ENCODE measurements around the gene RNF157. TPM values are rescaled to one million over a fixed set of nuclear protein-coding genes. Genes with fewer than 3 reads are reported as not detected.
A peak's percentile ranks its signal among the peaks of the same experiment; 100 is the strongest.
"Not testable (repeated sequence)": the region's sequence is repeated elsewhere in the genome, so short reads cannot be mapped to it uniquely, and the experiment has no call there.

RNF157 gene
- polyA plus RNA-seq, 1 donor: 15.4 TPM

- DNase-seq: no peak
Measured at GRCh38 chr17:76189247-76189646, 51.0 kb downstream of the RNF157 start.

DNA sequence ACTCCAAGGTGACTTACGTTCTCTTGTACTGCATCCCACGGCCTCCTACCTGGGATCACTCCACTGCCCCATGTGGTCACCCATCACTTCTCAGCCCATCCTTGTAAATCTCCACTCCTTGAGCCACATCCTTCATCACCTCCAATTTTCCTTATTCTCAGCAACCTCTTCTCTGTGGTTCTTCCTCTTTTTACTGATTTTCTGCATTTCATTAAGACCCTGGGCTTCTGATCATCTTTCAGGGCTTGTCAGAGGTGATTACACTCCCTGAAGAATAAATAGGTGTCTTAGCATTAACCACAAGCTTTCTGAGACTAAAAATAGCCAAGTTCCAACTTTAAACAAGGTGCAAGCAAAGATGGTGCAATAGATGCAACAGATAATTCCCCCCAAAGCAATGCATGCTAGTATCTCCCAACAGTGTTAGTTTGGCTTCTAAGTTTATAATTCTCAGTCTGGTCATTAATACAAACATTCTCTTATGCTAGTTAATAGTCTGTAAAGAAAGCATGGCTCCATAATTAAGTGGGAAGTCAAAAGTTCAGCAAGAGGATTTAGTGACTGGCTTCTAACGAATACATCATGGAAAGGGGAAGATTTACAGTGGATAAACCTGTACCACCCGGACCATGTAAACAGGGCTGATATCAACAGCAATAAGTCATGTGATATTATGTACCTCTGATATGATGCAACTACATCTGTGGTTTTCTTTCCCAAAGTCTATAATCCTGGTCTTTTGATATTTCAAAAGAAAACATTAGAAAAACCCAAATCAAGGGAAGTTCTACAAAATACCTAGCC is 51.9 kb downstream of the RNF157 start:
- no peak for DNase-seq

DNA sequence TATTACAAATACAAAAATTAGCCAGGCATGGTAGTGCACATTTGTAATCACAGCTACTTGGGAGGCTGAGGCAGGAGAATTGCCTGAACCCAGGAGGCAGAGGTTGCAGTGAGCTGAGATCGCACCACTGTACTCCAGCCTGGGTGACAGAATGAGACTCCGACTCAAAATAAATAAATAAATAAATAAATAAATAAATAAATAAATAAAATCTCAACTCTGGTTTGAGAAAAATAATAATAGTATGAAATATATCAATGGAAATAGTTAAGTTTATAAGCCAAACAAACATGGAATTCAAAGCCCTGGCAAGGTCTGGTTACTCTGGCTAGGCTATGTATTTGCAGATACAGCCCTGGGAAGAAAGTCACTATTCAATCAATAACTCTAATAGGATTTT is 53.5 kb downstream of the RNF157 start:
- not testable (repeated sequence) for DNase-seq

GRCh38 chr17:76184290-76184689 is 56.0 kb downstream of the RNF157 start:
- no peak for DNase-seq

GRCh38 chr17:76182016-76182764 is 58.1 kb downstream of the RNF157 start:
- peak; percentile 83 for DNase-seq

DNA sequence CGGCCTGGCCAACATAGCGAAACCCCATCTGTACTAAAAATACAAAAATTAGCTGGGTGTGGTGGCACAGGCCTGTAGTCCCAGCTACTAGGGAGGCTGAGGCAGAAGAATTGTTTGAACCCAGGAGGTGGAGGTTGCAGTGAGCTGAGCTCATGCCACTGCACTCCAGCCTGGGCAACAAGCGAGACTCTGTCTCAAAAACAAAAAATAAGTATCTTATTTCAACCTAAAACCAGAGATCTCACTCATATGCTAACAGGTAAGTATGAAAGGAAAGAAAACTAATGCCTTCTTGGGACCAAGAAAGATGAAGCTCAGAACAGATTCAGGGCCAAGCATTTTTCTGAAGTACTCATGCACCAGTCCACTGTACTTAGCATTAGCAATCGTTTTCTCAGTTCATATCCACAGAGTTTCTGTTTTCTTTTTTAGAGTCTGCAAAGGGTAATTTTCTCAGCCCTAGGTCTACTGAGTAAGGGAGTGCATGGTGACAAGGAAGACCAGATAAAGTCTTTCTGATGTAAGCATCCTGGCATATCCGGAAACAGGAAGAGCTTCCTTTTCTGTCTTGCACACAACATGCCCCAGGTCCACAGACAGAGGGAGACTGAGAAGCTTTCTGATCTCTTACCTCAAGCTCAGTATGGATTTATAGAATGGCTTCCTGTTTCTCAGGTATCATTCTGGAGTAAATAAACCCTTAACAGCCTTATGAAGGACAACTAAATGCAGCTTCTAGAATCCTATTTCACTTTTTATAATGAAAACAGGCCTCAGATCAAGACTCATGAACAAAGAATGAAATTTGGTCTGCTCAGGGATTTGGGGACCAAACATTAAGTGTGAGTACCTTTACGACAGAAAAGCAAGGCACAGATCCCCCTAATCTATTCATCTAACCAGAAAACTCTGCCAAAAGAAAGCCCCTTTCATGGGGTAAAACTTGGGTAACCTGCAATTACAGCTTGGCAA is 60.5 kb downstream of the RNF157 start:
- no peak for DNase-seq

GRCh38 chr17:76178124-76178523 is 62.2 kb downstream of the RNF157 start:
- no peak for DNase-seq

- DNase-seq: no peak
Measured at GRCh38 chr17:76176701-76177574, 63.4 kb downstream of the RNF157 start.

- no peak for DNase-seq
Measured at GRCh38 chr17:76174037-76174436, 66.3 kb downstream of the RNF157 start.

DNA sequence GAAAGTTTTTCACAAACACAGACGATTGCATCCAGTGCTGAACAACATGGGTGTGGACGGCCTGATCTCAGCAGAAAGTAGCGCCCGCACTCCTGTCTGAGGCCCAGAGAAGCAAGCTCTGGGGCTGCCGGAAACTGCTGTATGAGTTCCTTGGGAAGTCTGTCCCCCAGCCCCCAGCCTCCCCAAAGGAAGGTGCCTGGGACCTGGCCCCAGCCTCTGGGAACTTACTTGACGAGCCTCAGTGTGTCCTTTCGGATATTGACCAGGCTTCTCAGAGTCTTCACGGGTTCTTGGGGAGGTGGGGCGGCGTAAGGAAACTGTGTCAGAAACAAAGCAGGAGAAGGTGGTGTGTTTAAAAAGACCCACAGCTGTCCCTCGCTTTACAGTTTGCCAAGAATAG is 66.8 kb downstream of the RNF157 start:
- DNase-seq: no peak

DNA sequence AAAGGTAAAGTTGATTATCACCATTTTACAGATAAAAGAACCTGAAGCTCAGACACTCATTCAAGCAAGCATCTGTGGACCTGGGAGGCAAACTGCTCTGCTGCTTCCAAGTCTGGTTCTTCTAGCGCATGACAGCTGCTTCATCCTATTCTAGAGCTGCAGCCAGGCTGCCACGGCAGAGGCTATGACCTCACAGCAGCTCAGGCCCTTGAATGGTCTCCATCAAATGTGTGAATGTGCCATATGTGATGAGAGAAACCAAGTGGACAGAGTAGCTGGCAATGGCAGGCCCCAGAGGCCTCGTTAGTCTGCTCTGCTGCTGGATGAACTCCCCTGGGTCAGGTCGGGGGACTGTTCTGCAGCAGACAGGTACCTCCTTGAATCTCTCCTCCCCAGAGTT is 68.6 kb downstream of the RNF157 start:
- no peak for DNase-seq

GRCh38 chr17:76170114-76170513 is 70.2 kb downstream of the RNF157 start:
- DNase-seq: no peak

DNA sequence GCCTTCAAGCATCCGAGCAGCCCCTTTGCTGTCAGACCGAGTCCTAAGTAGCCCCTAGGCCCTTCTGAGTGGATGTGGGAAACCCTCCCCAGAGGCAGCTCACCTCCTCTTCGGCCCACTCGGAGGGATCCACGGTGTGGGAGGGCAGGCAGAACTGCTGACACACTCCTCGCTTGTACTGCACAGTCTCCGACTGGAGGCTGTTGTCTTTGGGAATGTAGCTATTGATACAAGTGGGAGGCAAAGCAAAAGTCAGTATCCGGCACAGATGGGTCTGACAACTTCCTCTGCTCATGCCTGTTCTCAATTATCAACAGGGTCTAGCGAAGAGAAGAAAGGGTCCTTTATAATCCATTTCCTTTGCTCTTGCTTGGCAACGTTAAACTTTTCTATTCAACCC is 73.4 kb downstream of the RNF157 start:
- no peak for DNase-seq

DNA sequence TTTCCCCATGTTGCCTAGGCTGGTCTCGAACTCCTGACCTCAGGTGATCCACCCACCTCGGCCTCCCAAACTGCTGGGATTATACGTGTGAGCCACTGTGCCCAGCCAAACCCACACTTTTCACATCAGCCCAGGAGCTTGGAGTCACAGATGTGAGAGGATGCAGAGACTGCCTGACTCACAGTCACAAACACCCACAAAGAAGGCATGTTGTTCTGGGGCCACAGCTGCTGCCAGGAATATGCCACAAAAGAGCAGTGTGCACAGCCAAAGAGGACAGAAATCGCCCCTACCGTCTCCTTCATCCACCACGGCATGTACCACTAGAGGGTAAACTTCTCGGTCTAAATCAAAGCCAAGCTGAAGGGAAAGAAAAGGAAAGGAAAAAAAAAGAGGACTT is 74.1 kb downstream of the RNF157 start:
- DNase-seq: no peak

DNA sequence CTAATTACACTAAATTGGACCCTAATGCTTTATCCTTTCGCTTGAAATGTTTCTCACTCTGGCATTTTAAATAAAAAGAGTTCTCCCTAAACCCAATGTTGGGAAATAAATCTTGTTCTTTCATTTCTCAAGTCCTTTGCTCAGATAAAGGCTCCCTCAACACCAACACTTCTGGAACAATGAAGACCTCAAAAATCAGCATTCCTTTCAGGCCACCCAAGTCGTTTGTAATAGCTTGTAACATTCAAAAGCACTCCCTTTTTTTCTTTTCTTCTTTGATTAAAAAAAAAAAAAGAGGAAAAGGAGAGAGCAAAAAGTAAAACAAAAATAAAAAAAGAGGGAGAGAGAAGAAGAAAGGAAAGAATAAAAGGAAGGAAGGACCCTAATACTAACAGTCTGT is 76.0 kb downstream of the RNF157 start:
- no peak for DNase-seq

- no peak for DNase-seq
Measured at GRCh38 chr17:76163919-76164318, 76.4 kb downstream of the RNF157 start.

- DNase-seq: no peak
Measured at GRCh38 chr17:76161619-76162266, 78.5 kb downstream of the RNF157 start.

GRCh38 chr17:76160896-76161528 is 79.3 kb downstream of the RNF157 start:
- no peak for DNase-seq

DNA sequence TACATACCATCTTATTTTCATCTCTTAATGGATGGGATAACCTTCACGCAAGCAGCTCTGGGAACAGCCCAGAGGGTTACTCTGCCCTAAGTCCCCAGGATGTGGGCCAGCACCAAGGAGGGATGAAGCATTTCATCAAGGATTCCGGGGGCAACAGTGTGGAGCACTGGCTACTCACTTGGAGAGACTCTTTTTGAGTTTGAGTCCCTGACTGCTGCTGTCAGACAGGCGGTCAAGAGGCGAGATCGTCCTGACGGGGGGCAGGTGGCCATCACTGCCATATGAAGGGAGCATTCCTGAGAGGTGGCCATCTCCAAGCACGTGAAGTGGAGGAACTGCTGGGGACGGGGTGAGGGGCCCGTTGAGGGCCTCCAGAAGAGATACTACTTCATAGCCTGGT is 81.1 kb downstream of the RNF157 start:
- no peak for DNase-seq

DNA sequence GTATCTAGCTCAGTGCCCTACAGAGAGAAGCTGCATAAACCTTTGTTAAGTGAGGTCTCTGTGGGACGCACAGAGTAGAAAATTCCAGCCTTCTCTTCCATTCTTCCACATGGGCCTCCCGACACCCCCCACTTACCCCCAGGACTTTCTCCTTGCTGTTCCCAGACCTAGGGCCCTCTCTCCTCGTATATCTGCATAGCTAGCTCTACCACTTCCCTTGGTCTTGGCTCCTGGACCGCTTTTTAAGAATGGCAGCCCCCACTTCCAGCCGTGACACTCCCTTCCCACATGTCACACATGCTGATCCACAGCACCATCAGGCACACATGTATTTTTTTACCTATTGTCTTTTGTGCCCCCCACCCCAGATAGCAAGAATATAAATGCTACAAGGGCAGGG is 82.5 kb downstream of the RNF157 start:
- DNase-seq: no peak

- DNase-seq: no peak
Measured at GRCh38 chr17:76156662-76156991, 83.7 kb downstream of the RNF157 start.
